Measurements from ENCODE around the gene FDX2.

Gene FDX2

GRCh38 chr19:10270180-10270615 is 45.6 kb downstream of the FDX2 start:
- DNase-seq (ENCODE audit: low spot score) = no peak

GRCh38 chr19:10269333-10270179 is 46.3 kb downstream of the FDX2 start:
- DNase-seq (ENCODE audit: low spot score) (peak; percentile 72), ATAC-seq (ENCODE audit: low read depth) (peak; percentile 74)
- H3K27me3 ChIP-seq (ENCODE audit: insufficient read depth, poor library complexity, severe bottlenecking) = peaks cover 11% of the 10 kb centered on the region
- H3K9me3 ChIP-seq (ENCODE audit: severe bottlenecking) = no peaks in the 10 kb centered on the region
- H3K4me1 ChIP-seq (ENCODE audit: insufficient read depth, poor library complexity, severe bottlenecking) = no peaks in the 10 kb centered on the region
- H3K27ac ChIP-seq (ENCODE audit: poor library complexity, severe bottlenecking) = no peak overlapping the region
- peak; percentile 97 for TF ChIP-seq CTCF (IDR thresholded peaks at IDR 0.05; ENCODE audit: poor library complexity, severe bottlenecking)
- H3K4me3 ChIP-seq (ENCODE audit: severe bottlenecking) = peak overlapping the region; percentile 12
- H3K36me3 ChIP-seq (ENCODE audit: low read depth) = no peaks in the 10 kb centered on the region

More at GRCh38 chr19:10270180-10270615, 45.6 kb downstream of the FDX2 start:
- Histone ChIP-seq H3K4me1 (ENCODE audit: insufficient read depth, poor library complexity, severe bottlenecking) (no peaks in the 10 kb centered on the region), H3K4me3 (ENCODE audit: severe bottlenecking) (peak overlapping the region; percentile 12), H3K9me3 (ENCODE audit: severe bottlenecking) (no peaks in the 10 kb centered on the region), H3K27ac (ENCODE audit: poor library complexity, severe bottlenecking) (no peak overlapping the region), H3K36me3 (ENCODE audit: low read depth) (no peaks in the 10 kb centered on the region), H3K27me3 (ENCODE audit: insufficient read depth, poor library complexity, severe bottlenecking) (peaks cover 11% of the 10 kb centered on the region)
- no peak for TF ChIP-seq CTCF (IDR thresholded peaks at IDR 0.05; ENCODE audit: poor library complexity, severe bottlenecking)
- no peak for ATAC-seq (ENCODE audit: low read depth)

GRCh38 chr19:10268071-10268470 is 47.7 kb downstream of the FDX2 start:
- Histone ChIP-seq H3K27me3 (ENCODE audit: insufficient read depth, poor library complexity, severe bottlenecking) (peaks cover 11% of the 10 kb centered on the region), H3K4me3 (ENCODE audit: severe bottlenecking) (no peak overlapping the region), H3K36me3 (ENCODE audit: low read depth) (no peaks in the 10 kb centered on the region), H3K4me1 (ENCODE audit: insufficient read depth, poor library complexity, severe bottlenecking) (no peaks in the 10 kb centered on the region), H3K9me3 (ENCODE audit: severe bottlenecking) (no peaks in the 10 kb centered on the region), H3K27ac (ENCODE audit: poor library complexity, severe bottlenecking) (no peak overlapping the region)
- no peak for ATAC-seq (ENCODE audit: low read depth)
- no peak for TF ChIP-seq CTCF (IDR thresholded peaks at IDR 0.05; ENCODE audit: poor library complexity, severe bottlenecking)
- no peak for DNase-seq (ENCODE audit: low spot score)

GRCh38 chr19:10266706-10267105 is 49.1 kb downstream of the FDX2 start:
- Histone ChIP-seq H3K36me3 (ENCODE audit: low read depth) (no peaks in the 10 kb centered on the region), H3K9me3 (ENCODE audit: severe bottlenecking) (no peaks in the 10 kb centered on the region), H3K4me3 (ENCODE audit: severe bottlenecking) (no peak overlapping the region), H3K4me1 (ENCODE audit: insufficient read depth, poor library complexity, severe bottlenecking) (no peaks in the 10 kb centered on the region), H3K27ac (ENCODE audit: poor library complexity, severe bottlenecking) (no peak overlapping the region), H3K27me3 (ENCODE audit: insufficient read depth, poor library complexity, severe bottlenecking) (peaks cover 11% of the 10 kb centered on the region)
- no peak for TF ChIP-seq CTCF (IDR thresholded peaks at IDR 0.05; ENCODE audit: poor library complexity, severe bottlenecking)
- DNase-seq (ENCODE audit: low spot score) (no peak), ATAC-seq (ENCODE audit: low read depth) (no peak)

GRCh38 chr19:10262771-10263170 is 53.0 kb downstream of the FDX2 start:
- no peak overlapping the region for H3K4me3 ChIP-seq (ENCODE audit: severe bottlenecking)
- no peak overlapping the region for H3K27ac ChIP-seq (ENCODE audit: poor library complexity, severe bottlenecking)
- H3K9me3 ChIP-seq (ENCODE audit: severe bottlenecking) = no peaks in the 10 kb centered on the region
- no peaks in the 10 kb centered on the region for H3K27me3 ChIP-seq (ENCODE audit: insufficient read depth, poor library complexity, severe bottlenecking)
- peaks cover 7% of the 10 kb centered on the region for H3K36me3 ChIP-seq (ENCODE audit: low read depth)
- ATAC-seq (ENCODE audit: low read depth) (no peak), DNase-seq (ENCODE audit: low spot score) (no peak)
- H3K4me1 ChIP-seq (ENCODE audit: insufficient read depth, poor library complexity, severe bottlenecking) = peaks cover 11% of the 10 kb centered on the region
- no peak for TF ChIP-seq CTCF (IDR thresholded peaks at IDR 0.05; ENCODE audit: poor library complexity, severe bottlenecking)
